Measurements from ENCODE around the gene GUF1. TPM values are rescaled to one million over a fixed set of nuclear protein-coding genes. Genes with fewer than 3 reads are reported as not detected.

Gene GUF1
- total RNA-seq, 3 donors from 2014 or later (not counting 1 experiment from before 2014, with no cell fraction given), result 14.1 to 17.9 (median 15.2) TPM

- no peak for TF ChIP-seq CTCF (IDR thresholded peaks at IDR 0.05)
- intact Hi-C loops (cut with micrococcal nuclease), result no loop called here
- Mint-ChIP-seq H3K27ac (no peak overlapping the region), H3K27me3 (ENCODE audit: low read depth in 2 of 2) (peaks cover 0 to 21% of the 10 kb centered on the region in 2 donors), H3K4me3 (no peak overlapping the region), H3K4me1 (peaks cover 0 to 4% of the 10 kb centered on the region in 2 donors), H3K36me3 (no peaks in the 10 kb centered on the region), H3K9me3 (no peaks in the 10 kb centered on the region)
- DNase-seq (no peak), ATAC-seq (no peak)
- H3K27me3 ChIP-seq (ENCODE audit: control insufficient read depth, insufficient read depth, low read length), result peaks cover 3% of the 10 kb centered on the region
- H3K4me1 ChIP-seq (ENCODE audit: control insufficient read depth, insufficient read depth, low read length), result no peaks in the 10 kb centered on the region
- WGBS (ENCODE audit: insufficient coverage), result 95% methylated on average over 8 of the region's 8 CpGs
- H3K27ac ChIP-seq (ENCODE audit: low read length), result no peak overlapping the region
- H3K4me3 ChIP-seq (ENCODE audit: low read length), result no peak overlapping the region
- no peaks in the 10 kb centered on the region for H3K9me3 ChIP-seq (ENCODE audit: control insufficient read depth, insufficient read depth, low read length)
- no peaks in the 10 kb centered on the region for H3K36me3 ChIP-seq (ENCODE audit: control insufficient read depth, insufficient read depth, low read length)
Measured at GRCh38 chr4:44632733-44633132, 45.5 kb upstream of the GUF1 start.

GRCh38 chr4:44638091-44638490 is 40.1 kb upstream of the GUF1 start:
- intact Hi-C loops (cut with micrococcal nuclease), result no loop called here
- no peaks in the 10 kb centered on the region for H3K36me3 Mint-ChIP-seq
- H3K27me3 Mint-ChIP-seq (ENCODE audit: low read depth in 2 of 2), result peaks cover 0 to 15% of the 10 kb centered on the region in 2 donors
- Histone ChIP-seq H3K4me3 (ENCODE audit: low read length) (no peak overlapping the region), H3K27ac (ENCODE audit: low read length) (no peak overlapping the region), H3K4me1 (ENCODE audit: control insufficient read depth, insufficient read depth, low read length) (no peaks in the 10 kb centered on the region), H3K27me3 (ENCODE audit: control insufficient read depth, insufficient read depth, low read length) (no peaks in the 10 kb centered on the region), H3K36me3 (ENCODE audit: control insufficient read depth, insufficient read depth, low read length) (no peaks in the 10 kb centered on the region), H3K9me3 (ENCODE audit: control insufficient read depth, insufficient read depth, low read length) (no peaks in the 10 kb centered on the region)
- TF ChIP-seq CTCF (IDR thresholded peaks at IDR 0.05), result no peak
- 90% methylated on average over 4 of the region's 4 CpGs for WGBS (ENCODE audit: insufficient coverage)
- ATAC-seq (no peak), DNase-seq (no peak)
- H3K9me3 Mint-ChIP-seq, result peaks cover 0 to 4% of the 10 kb centered on the region in 2 donors
- no peak overlapping the region for H3K4me3 Mint-ChIP-seq
- no peaks in the 10 kb centered on the region for H3K4me1 Mint-ChIP-seq
- H3K27ac Mint-ChIP-seq, result no peak overlapping the region

GRCh38 chr4:44646151-44646550 is 32.1 kb upstream of the GUF1 start:
- TF ChIP-seq CTCF (IDR thresholded peaks at IDR 0.05), result no peak
- Mint-ChIP-seq H3K36me3 (no peaks in the 10 kb centered on the region), H3K9me3 (peaks cover 0 to 4% of the 10 kb centered on the region in 2 donors), H3K27me3 (ENCODE audit: low read depth in 2 of 2) (peaks cover 0 to 2% of the 10 kb centered on the region in 2 donors), H3K27ac (no peak overlapping the region), H3K4me1 (no peaks in the 10 kb centered on the region), H3K4me3 (no peak overlapping the region)
- H3K27me3 ChIP-seq (ENCODE audit: control insufficient read depth, insufficient read depth, low read length), result no peaks in the 10 kb centered on the region
- no peaks in the 10 kb centered on the region for H3K4me1 ChIP-seq (ENCODE audit: control insufficient read depth, insufficient read depth, low read length)
- no peaks in the 10 kb centered on the region for H3K36me3 ChIP-seq (ENCODE audit: control insufficient read depth, insufficient read depth, low read length)
- 77% methylated on average over 1 of the region's 1 CpG for WGBS (ENCODE audit: insufficient coverage)
- ATAC-seq (no peak), DNase-seq (no peak)
- no peak overlapping the region for H3K4me3 ChIP-seq (ENCODE audit: low read length)
- intact Hi-C loops (cut with micrococcal nuclease), result no loop called here
- H3K9me3 ChIP-seq (ENCODE audit: control insufficient read depth, insufficient read depth, low read length), result peaks cover 10% of the 10 kb centered on the region
- no peak overlapping the region for H3K27ac ChIP-seq (ENCODE audit: low read length)

GRCh38 chr4:44651425-44651824 is 26.8 kb upstream of the GUF1 start, which contains the start of gene YIPF7:
Gene YIPF7 (minus strand): TSS chr4:44651625. CDS start chr4:44650100, 1,525 bp downstream.
- peaks cover 2% of the 10 kb centered on the region for H3K27me3 ChIP-seq (ENCODE audit: control insufficient read depth, insufficient read depth, low read length)
- no peaks in the 10 kb centered on the region for H3K4me1 ChIP-seq (ENCODE audit: control insufficient read depth, insufficient read depth, low read length)
- no peaks in the 10 kb centered on the region for H3K9me3 ChIP-seq (ENCODE audit: control insufficient read depth, insufficient read depth, low read length)
- peaks cover 16 to 19% of the 10 kb centered on the region in 2 donors for H3K27me3 Mint-ChIP-seq (ENCODE audit: low read depth in 2 of 2)
- H3K4me3 Mint-ChIP-seq, result no peak within 1 kb of the TSS
- DNase-seq (no peak), ATAC-seq (no peak)
- no peak within 1 kb of the TSS for H3K4me3 ChIP-seq (ENCODE audit: low read length)
- no peaks in the 10 kb centered on the region for H3K4me1 Mint-ChIP-seq
- H3K27ac Mint-ChIP-seq, result no peak within 1 kb of the TSS
- no peaks in the 10 kb centered on the region for H3K36me3 ChIP-seq (ENCODE audit: control insufficient read depth, insufficient read depth, low read length)
- no peaks in the 10 kb centered on the region for H3K36me3 Mint-ChIP-seq
- intact Hi-C loops (cut with micrococcal nuclease), result no loop called here
- no CpG with 5 or more reads among the region's 1 CpG for WGBS (ENCODE audit: insufficient coverage)
- H3K9me3 Mint-ChIP-seq, result no peaks in the 10 kb centered on the region
- no peak for TF ChIP-seq CTCF (IDR thresholded peaks at IDR 0.05)
- no peak within 1 kb of the TSS for H3K27ac ChIP-seq (ENCODE audit: low read length)
